Thyroid gland (tissue), 4 donors: Measurements from ENCODE around the gene KRTAP4-7. TPM values are rescaled to one million over a fixed set of nuclear protein-coding genes. Genes with fewer than 3 reads are reported as not detected.
"Not testable (repeated sequence)": the region's sequence is repeated elsewhere in the genome, so short reads cannot be mapped to it uniquely, and the experiment has no call there.

Source experiments
- DNase-seq, 2 donors: peaks; one replicate each; pipeline ENCODE4 v3.0.0-alpha.2; 2019
- H3K27ac ChIP-seq, 3 donors: fragments of 200-600 bp; sonication (generic); 1 replicate in 2 of 3; 2 replicates in 1 of 3; pipeline ENCODE4 v1.5.1; 2016 to 2019; ENCODE audit warnings: mild to moderate bottlenecking in 1 of 3, moderate library complexity in 1 of 3
- H3K27me3 ChIP-seq: fragments of 200-600 bp; sonication (generic); one replicate; pipeline ENCODE4 v1.5.1; 2019
- H3K36me3 ChIP-seq, 2 donors: fragments of 200-600 bp; sonication (generic); one replicate each; pipeline ENCODE4 v1.5.1; 2016 to 2019
- H3K4me1 ChIP-seq, 2 donors: fragments of 200-600 bp; sonication (generic); one replicate each; pipeline ENCODE4 v1.5.1; 2017 to 2019
- H3K4me3 ChIP-seq, 3 donors: fragments of 200-600 bp; sonication (generic); replicated peaks in 1 of 3; 1 replicate in 2 of 3; 2 replicates in 1 of 3; pipeline ENCODE4 v1.5.1; 2016; ENCODE audit warnings: mild to moderate bottlenecking in 1 of 3
- H3K9me3 ChIP-seq: fragments of 200-600 bp; sonication (generic); one replicate; pipeline ENCODE4 v1.5.1; 2017
- CTCF ChIP-seq, 6 experiments: fragments of 200-600 bp in 3 of 6; fragments of 450-650 bp in 3 of 6; sonication (generic) in 3 of 6; IDR thresholded peaks; one replicate each; pipeline ENCODE4 v1.5.1; 2016 to 2019; ENCODE audit warnings: antibody characterized with exemption in 6 of 6, mild to moderate bottlenecking in 2 of 6, inconsistent platforms in 1 of 6, moderate library complexity in 1 of 6
- POLR2A ChIP-seq, 2 donors: fragments of 450-650 bp; IDR thresholded peaks; one replicate each; pipeline ENCODE4 v1.6.1; 2017; ENCODE audit warnings: antibody characterized with exemption in 2 of 2, mild to moderate bottlenecking in 2 of 2, moderate library complexity in 1 of 2
- WGBS, 2 donors: methylation state at CpG; one replicate each; pipeline ENCODE4 v1.1.5; 2017; 5-methylcytosine and 5-hydroxymethylcytosine counted together
- intact Hi-C: fragments of 100-400 bp; cut with DNase I; formaldehyde crosslinking; loops from one replicate; pipeline ENCODE4 v1.15.1; 2023
- total RNA-seq, 4 donors: library from RNA; depleted of rRNA; stranded (reverse); fragments of >200 nt; gene quantifications; one replicate each; pipeline ENCODE4 v1.2.3, GENCODE V29; 2016

Gene KRTAP4-7
- total RNA-seq, 4 donors from 2014 or later, result not detected

GRCh38 chr17:41096055-41096454, 12.1 kb downstream of the KRTAP4-7 start:
- Histone ChIP-seq H3K36me3 (no peaks in the 10 kb centered on the region), H3K27me3 (no peaks in the 10 kb centered on the region), H3K4me3 (no peak overlapping the region), H3K27ac (no peak overlapping the region), H3K9me3 (no peaks in the 10 kb centered on the region), H3K4me1 (no peaks in the 10 kb centered on the region)
- intact Hi-C loops, result no loop called here
- DNase-seq, result no peak
- WGBS, 2 donors, result 47 to 55% methylated on average over 7 of the region's 7 CpGs
- TF ChIP-seq POLR2A (IDR thresholded peaks at IDR 0.05), result no peak
- TF ChIP-seq CTCF (IDR thresholded peaks at IDR 0.05), result no peak

GRCh38 chr17:41098042-41098441, 14.1 kb downstream of the KRTAP4-7 start, which contains the start of gene KRTAP4-8:
Gene KRTAP4-8 (minus strand): TSS chr17:41098142. CDS start chr17:41098084, 58 bp downstream.
- intact Hi-C loops, result no loop called here
- no peak for TF ChIP-seq POLR2A (IDR thresholded peaks at IDR 0.05)
- TF ChIP-seq CTCF (IDR thresholded peaks at IDR 0.05), result no peak
- Histone ChIP-seq H3K4me3 (no peak within 1 kb of the TSS), H3K4me1 (no peaks in the 10 kb centered on the region), H3K36me3 (no peaks in the 10 kb centered on the region), H3K27me3 (no peaks in the 10 kb centered on the region), H3K9me3 (no peaks in the 10 kb centered on the region), H3K27ac (no peak within 1 kb of the TSS)
- WGBS, 2 donors, result 75% methylated on average over 4 of the region's 4 CpGs
- DNase-seq, result no peak

- TF ChIP-seq CTCF (IDR thresholded peaks at IDR 0.05) (no peak), POLR2A (IDR thresholded peaks at IDR 0.05) (no peak)
- no peaks in the 10 kb centered on the region for H3K27me3 ChIP-seq
- WGBS, 2 donors, result 93 to 94% methylated on average over 6 of the region's 6 CpGs
- no peak overlapping the region for H3K27ac ChIP-seq
- intact Hi-C loops, result no loop called here
- H3K4me3 ChIP-seq, result no peak overlapping the region
- no peak for DNase-seq
- H3K4me1 ChIP-seq, result no peaks in the 10 kb centered on the region
- no peaks in the 10 kb centered on the region for H3K36me3 ChIP-seq
- no peaks in the 10 kb centered on the region for H3K9me3 ChIP-seq
Measured at GRCh38 chr17:41098481-41098880, 14.5 kb downstream of the KRTAP4-7 start.

- H3K9me3 ChIP-seq, H3K4me3 ChIP-seq, H3K36me3 ChIP-seq, DNase-seq, H3K27ac ChIP-seq, H3K27me3 ChIP-seq, H3K4me1 ChIP-seq, intact Hi-C loops: not testable (repeated sequence)
- WGBS, 2 donors, result 68 to 74% methylated on average over 7 of the region's 7 CpGs
Measured at GRCh38 chr17:41099682-41100480, 15.9 kb downstream of the KRTAP4-7 start.

- Histone ChIP-seq H3K27me3 (no peaks in the 10 kb centered on the region), H3K36me3 (no peaks in the 10 kb centered on the region), H3K27ac (no peak within 1 kb of the TSS), H3K4me1 (no peaks in the 10 kb centered on the region), H3K9me3 (no peaks in the 10 kb centered on the region), H3K4me3 (no peak within 1 kb of the TSS)
- TF ChIP-seq POLR2A (IDR thresholded peaks at IDR 0.05), result no peak
- DNase-seq, result no peak
- WGBS, 2 donors, result 56 to 63% methylated on average over 8 to 10 of the region's 10 CpGs
- intact Hi-C loops, result no loop called here
Measured at GRCh38 chr17:41101586-41102259, 17.8 kb downstream of the KRTAP4-7 start, which contains the start of gene KRTAP4-16. Gene KRTAP4-16 (minus strand): TSS chr17:41102209. CDS start chr17:41102209, 0 bp downstream.

- H3K36me3 ChIP-seq, result no peaks in the 10 kb centered on the region
- H3K4me1 ChIP-seq, result no peaks in the 10 kb centered on the region
- intact Hi-C loops, result no loop called here
- DNase-seq, result no peak
- TF ChIP-seq CTCF (IDR thresholded peaks at IDR 0.05), result no peak
- TF ChIP-seq POLR2A (IDR thresholded peaks at IDR 0.05), result no peak
- H3K4me3 ChIP-seq, result no peak overlapping the region
- no peaks in the 10 kb centered on the region for H3K9me3 ChIP-seq
- H3K27ac ChIP-seq, result no peak overlapping the region
- WGBS, 2 donors, result 88 to 94% methylated on average over 1 of the region's 1 CpG
- no peaks in the 10 kb centered on the region for H3K27me3 ChIP-seq
Measured at GRCh38 chr17:41103896-41104295, 19.9 kb downstream of the KRTAP4-7 start.

- H3K36me3 ChIP-seq, H3K4me1 ChIP-seq, H3K27me3 ChIP-seq, H3K4me3 ChIP-seq, DNase-seq, H3K27ac ChIP-seq, intact Hi-C loops, H3K9me3 ChIP-seq: not testable (repeated sequence)
- 74 to 75% methylated on average over 2 of the region's 2 CpGs for WGBS, 2 donors
Measured at GRCh38 chr17:41104386-41105038, 20.6 kb downstream of the KRTAP4-7 start.

- H3K4me1 ChIP-seq, H3K9me3 ChIP-seq, intact Hi-C loops, H3K4me3 ChIP-seq, DNase-seq, H3K27ac ChIP-seq, H3K36me3 ChIP-seq, H3K27me3 ChIP-seq: not testable (repeated sequence)
- WGBS, 2 donors, result 63 to 77% methylated on average over 2 to 7 of the region's 10 CpGs
Measured at GRCh38 chr17:41105347-41105746, 21.4 kb downstream of the KRTAP4-7 start, which contains the start of gene KRTAP4-9. Gene KRTAP4-9 (plus strand): TSS chr17:41105389. CDS start chr17:41105389, 0 bp downstream.
